CMK (cell line): ENCODE data around the gene TOM1.

Source experiments
- DNase-seq: peaks from one replicate; pipeline ENCODE4 v3.0.0-alpha.2; 2010; ENCODE audit warnings: low read depth

Gene TOM1

GRCh38 chr22:35307372-35307771, 7.7 kb downstream of the TOM1 start:
- no peak for DNase-seq

GRCh38 chr22:35307892-35308291, 8.2 kb downstream of the TOM1 start:
- DNase-seq: no peak

GRCh38 chr22:35308480-35309021, 8.9 kb downstream of the TOM1 start:
- no peak for DNase-seq

- no peak for DNase-seq
Observed at GRCh38 chr22:35310556-35311550, 11.2 kb downstream of the TOM1 start.

- no peak for DNase-seq
Observed at GRCh38 chr22:35311551-35311999, 11.9 kb downstream of the TOM1 start.

GRCh38 chr22:35312198-35313059, 12.7 kb downstream of the TOM1 start:
- DNase-seq: no peak

GRCh38 chr22:35313311-35314121, 13.8 kb downstream of the TOM1 start:
- no peak for DNase-seq

- DNase-seq: no peak
Observed at GRCh38 chr22:35314161-35314942, 14.7 kb downstream of the TOM1 start.

GRCh38 chr22:35315141-35315854, 15.6 kb downstream of the TOM1 start:
- no peak for DNase-seq

GRCh38 chr22:35315855-35316745, 16.4 kb downstream of the TOM1 start:
- DNase-seq: no peak

- no peak for DNase-seq
Observed at GRCh38 chr22:35316751-35317150, 17.1 kb downstream of the TOM1 start.

GRCh38 chr22:35317680-35318290, 18.1 kb downstream of the TOM1 start:
- no peak for DNase-seq

GRCh38 chr22:35318346-35319215, 18.9 kb downstream of the TOM1 start:
- DNase-seq: no peak

- DNase-seq: no peak
Observed at GRCh38 chr22:35319244-35319985, 19.7 kb downstream of the TOM1 start.

- no peak for DNase-seq
Observed at GRCh38 chr22:35322126-35322525, 22.4 kb downstream of the TOM1 start.

GRCh38 chr22:35322893-35323292, 23.2 kb downstream of the TOM1 start:
- DNase-seq: no peak

- DNase-seq: no peak
Observed at GRCh38 chr22:35323305-35323704, 23.6 kb downstream of the TOM1 start.
